ENCODE measurements around the gene ZFR.

DNA sequence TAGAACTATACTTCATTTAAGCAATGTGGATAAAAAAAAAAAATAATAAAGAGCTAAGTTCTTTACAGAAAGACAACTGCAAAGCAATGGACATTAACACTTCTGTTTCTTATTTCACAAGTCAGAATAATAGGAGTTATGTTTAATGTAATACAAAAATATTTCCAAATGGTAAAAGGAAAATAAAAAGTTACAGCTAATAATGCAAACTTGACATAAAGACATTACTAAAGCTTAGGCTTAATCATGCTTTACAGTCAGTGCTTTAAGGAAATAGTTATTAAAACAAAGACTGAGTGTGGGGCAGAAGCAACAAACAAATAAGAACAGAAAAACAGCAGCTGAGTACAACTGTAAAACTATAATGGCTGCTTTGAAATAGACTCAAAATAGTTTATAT, 56.7 kb downstream of the ZFR start:
- TF ChIP-seq CTCF (optimal IDR thresholded peaks at IDR 0.05 in 1 of 3, IDR thresholded peaks at IDR 0.05 in 1 of 3, conservative IDR thresholded peaks at IDR 0.05 in 1 of 3; ENCODE audit: extremely low read depth in 1 of 3, insufficient read depth in 2 of 3, low read length in 3 of 3) (no peak), EZH2 (IDR thresholded peaks at IDR 0.05; ENCODE audit: low read length) (no peak)

Data from keratinocyte (primary cell).